HS-5 (cell line): ENCODE results near the gene CD28.
"Not testable (repeated sequence)": the region's sequence is repeated elsewhere in the genome, so short reads cannot be mapped to it uniquely, and the experiment has no call there.

Experiments used
- DNase-seq: peaks from one replicate; pipeline ENCODE4 v3.0.0-alpha.2; 2012; ENCODE audit warnings: low read depth

The CD28 gene

DNA sequence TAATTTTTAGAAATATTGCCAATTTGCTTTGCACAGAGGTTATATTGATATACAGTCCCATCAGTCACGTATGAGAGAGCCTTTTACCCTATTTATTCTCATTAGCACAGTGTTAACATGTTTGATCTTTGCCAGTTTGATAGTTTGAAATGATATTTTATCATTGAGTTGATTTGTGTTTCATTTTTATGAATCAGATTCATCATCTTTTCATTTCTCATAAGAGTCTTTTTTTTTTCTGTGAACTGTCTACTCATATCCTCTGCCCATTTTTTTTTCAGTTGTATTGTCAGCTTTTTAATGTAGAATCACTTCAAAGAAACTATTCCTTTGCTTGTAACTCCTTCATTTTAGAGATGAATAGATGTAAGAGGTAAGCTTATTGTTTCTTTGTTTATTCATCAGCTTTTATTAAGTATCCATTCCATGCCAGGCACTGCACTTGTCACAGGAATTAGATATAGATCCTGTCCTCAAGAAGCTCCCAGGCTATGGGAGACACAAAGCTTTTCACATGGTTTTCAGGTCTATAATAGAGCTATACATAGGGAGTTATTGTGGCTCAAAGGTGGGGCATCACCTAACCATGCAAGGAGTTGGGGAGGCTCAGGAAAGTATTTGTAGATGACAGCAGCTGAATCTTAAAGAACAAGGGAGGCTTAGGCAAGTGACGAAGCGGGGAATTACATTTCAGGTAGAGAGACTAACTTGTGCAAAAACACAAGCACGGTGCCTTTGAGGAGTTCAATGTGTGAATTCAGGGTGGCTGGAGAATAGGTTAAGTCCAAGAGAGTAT, 42.1 kb downstream of the CD28 start:
- DNase-seq = no peak

DNA sequence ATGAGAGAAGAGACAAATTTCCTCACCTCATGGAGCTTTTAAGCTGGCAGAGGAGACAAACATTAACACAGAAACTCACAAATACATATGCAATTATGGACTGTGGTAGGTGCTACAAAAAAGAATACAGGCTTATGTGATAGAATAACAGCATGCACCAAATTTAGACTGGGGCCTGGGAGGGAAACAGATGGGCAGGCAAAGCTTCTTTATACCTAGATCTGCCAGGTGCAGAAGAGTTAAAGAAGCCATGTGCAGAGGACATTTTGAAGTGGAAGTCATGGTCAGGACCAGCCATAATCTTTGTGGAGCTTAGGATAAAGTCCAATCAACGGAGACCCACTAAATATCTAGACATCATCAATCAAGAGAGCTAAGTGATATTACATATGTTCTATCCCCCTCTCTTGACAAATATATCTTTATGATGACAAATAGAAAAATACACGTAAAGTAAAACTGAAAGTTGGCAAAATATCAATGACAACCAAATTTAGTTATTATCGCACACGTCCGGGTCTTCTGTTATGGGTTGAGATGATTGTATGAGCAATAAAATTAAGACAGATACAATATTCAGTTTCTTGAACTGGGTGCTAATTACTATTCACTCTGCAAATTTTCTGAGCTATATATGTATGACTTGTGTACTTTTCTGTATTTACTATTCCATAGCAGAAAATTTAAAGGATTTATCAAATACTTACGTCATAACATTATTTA, 44.1 kb downstream of the CD28 start:
- no peak for DNase-seq

DNA sequence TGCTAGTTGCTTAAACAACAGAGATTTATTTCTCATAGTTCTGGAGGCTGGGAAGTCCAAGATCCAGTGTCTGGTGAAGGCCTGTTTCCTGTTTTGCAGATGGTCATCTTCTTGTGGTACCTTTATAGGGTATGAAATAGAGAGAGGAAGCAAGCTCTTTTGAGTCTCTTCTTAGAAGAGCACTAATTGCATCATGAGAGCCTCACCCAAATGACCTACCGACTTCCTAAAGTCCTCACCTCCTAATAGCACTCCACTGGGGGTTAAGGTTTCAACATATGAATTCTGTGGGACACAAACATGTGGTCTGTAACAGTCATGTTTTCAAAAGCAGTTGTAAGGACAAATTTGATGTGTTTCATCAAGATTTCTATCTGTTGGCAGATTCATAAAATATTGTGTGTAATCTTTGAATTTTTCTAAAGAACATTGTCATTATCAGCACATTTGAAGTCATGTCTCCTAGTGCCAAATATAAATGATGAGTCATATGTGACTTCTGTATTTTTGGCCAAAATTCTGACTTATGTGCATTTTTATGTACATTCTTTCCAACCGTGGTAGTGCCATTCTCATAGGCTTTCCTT, 45.3 kb downstream of the CD28 start:
- no peak for DNase-seq

- DNase-seq = no peak
These were observed 49.7 kb downstream of the CD28 start for GRCh38 chr2:203756161-203756560.

- DNase-seq = peak; percentile 60
These were observed 52.6 kb downstream of the CD28 start for GRCh38 chr2:203758841-203759689.

GRCh38 chr2:203759690-203760365, 53.4 kb downstream of the CD28 start:
- no peak for DNase-seq

- no peak for DNase-seq
These were observed 54.7 kb downstream of the CD28 start for GRCh38 chr2:203761121-203761520.

GRCh38 chr2:203763241-203763937, 57.0 kb downstream of the CD28 start:
- no peak for DNase-seq

DNA sequence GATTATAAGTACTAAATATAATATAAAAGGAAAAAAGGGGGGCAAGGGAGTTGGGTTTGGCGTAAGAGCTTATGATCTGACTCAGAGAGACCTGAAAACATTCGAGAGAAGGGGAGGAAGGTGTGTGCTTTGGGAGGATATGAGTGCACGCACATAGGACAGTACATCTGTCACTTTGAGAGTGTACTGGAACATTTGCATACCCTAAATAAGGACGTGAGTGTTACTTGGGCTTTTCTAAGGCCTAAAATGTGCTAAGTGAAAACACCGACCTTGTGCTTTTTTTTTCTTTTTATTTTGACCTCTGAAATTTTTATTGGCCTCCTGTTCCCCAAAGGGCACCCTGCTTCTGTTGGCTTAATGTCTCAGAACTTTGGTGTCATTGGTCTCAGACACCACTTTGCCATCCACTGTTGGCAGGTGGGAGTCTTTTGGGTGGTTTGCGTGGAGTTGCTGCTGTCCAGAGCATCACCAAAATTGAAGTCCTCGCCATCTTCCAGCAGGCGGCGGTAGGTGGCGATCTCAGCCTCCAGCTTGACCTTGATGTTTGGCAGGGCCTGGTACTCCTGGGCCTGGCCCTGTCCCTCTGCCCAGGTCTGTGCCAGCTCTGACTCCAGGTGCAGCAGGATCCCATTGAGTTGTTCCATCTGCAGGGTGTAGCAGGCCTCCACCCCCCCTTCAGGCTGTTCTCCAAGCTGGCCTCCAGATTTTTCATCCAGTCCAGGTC, 57.7 kb downstream of the CD28 start:
- DNase-seq = no peak

DNA sequence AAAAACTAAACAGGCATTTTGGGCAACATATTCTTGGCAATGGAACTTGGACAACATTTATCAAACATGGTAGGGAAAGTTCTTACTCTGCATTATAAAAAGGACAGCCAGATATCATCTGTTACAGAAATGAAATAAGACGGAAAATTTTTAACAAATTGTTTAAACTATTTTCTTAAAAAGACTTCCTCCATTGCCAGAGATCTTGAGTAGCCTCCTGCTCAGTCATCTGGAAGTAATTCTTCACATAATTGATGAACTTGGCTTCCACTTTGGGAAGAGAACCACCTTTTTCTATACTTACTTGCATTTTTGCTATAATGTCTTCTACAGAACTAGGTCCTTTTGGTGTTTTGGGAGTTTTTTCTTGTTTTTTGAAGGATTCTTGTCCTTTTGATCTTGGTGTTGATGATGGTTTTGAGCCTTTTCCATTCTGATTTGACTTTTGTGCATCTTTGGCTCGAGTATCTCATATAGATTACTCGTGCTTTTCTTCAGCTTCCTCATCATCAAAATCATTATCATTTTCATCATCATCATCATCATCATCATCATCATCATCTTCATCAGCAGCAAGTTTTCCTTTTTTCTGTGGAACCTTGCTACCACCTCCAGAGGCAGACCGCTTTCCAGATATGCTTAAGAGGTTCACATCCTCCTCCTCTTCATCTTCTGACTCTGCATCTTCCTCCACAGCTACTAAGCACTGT, 66.2 kb downstream of the CD28 start:
- no peak for DNase-seq

DNA sequence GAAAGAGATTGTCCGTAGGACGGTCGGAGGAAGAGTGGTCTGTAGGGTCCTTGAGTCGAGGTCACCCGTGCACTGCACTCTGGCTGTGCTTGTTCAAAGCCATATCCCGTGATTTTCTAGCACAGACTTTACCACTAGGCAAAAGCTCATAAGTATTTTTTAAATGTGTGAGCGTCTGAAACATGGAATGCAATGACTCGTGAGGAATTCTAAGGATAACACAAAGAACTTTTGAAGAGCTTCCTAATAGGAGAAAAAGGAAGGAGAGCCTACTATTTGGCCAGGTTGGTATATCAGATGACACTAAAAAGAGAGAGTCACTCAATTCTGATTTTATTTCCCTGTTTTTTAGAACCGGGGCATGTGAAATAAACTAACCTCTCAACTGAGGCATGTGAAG, 68.3 kb downstream of the CD28 start:
- no peak for DNase-seq

DNA sequence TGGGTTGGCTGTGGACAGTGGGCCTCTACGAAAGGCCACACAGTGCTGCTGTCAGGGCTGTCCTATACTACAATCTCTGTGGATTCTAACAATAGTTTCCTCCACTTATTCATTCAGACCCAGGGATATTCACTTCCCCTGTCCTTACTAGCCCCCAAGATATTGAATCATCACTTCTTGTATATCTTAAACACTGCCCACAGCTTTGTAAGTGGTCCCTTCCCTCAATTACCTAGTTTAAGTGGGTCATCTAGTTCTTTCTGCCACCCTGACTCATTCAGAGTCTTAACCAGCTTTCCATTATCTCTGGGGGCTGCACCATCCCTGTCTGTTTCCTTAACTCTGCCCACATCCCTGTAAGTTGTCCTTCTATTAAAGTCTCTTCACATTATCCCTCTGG, 69.2 kb downstream of the CD28 start:
- no peak for DNase-seq

DNA sequence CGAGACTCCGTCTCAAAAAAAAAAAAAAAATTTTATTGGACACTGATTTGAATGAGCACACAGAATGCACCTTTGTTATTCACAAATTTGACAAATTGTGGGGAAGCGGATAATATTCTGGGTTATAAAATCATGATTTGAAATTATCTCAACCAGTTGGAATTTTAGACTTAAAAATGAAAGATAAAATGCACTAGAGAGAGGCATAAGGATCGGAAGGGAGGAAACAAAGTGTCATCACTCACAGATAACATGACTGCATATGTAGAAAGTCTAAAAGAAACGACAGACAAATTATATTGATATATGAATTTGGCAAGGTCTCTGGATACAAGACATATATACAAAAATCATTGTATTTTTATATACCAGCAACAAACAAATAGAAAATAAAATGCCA, 70.6 kb downstream of the CD28 start:
- no peak for DNase-seq

DNA sequence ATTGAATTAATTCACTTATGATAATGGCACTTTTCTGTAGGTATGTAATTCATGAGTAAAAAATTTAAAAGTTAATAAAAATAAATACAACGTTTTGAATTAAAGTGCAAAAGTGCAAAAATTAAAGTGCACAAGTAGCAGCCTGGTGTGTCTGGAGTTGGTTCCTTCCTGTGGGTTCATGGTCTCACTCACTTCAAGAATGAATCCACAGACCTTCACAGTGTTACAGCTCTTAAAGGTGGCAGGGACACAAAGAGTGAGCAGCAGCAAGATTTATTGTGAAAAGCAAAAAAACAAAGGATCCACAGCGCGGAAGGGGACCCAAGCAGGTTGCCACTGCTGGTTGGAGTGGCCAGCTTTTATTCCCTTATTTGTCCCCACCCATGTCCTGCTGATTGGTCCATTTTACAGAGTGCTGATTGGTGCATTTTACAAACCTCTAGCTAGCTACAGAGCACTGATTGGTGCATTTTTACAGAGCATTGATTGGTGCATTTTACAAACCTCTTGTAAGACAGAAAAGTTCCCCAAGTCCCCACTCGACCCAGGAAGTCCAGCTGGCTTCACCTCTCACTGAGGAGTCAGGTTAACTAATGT, 73.1 kb downstream of the CD28 start:
- not testable (repeated sequence) for DNase-seq

- DNase-seq = no peak
These were observed 73.8 kb downstream of the CD28 start for GRCh38 chr2:203780231-203780630.

GRCh38 chr2:203781151-203781550, 74.7 kb downstream of the CD28 start:
- DNase-seq = no peak

GRCh38 chr2:203782262-203782976, 76.0 kb downstream of the CD28 start:
- peak; percentile 91 for DNase-seq

GRCh38 chr2:203783496-203784203, 77.2 kb downstream of the CD28 start:
- DNase-seq = no peak
